GM19351 (cell line): Measurements from ENCODE around the gene RFX3.

ENCODE experiments used
- ATAC-seq: cut with Tn5 transposase; IDR thresholded peaks from one replicate; pipeline ENCODE4 v1.9.1; 2021; ENCODE audit warnings: mild to moderate bottlenecking, moderate library complexity; ENCODE audit not compliant: unreplicated experiment

Gene RFX3

DNA sequence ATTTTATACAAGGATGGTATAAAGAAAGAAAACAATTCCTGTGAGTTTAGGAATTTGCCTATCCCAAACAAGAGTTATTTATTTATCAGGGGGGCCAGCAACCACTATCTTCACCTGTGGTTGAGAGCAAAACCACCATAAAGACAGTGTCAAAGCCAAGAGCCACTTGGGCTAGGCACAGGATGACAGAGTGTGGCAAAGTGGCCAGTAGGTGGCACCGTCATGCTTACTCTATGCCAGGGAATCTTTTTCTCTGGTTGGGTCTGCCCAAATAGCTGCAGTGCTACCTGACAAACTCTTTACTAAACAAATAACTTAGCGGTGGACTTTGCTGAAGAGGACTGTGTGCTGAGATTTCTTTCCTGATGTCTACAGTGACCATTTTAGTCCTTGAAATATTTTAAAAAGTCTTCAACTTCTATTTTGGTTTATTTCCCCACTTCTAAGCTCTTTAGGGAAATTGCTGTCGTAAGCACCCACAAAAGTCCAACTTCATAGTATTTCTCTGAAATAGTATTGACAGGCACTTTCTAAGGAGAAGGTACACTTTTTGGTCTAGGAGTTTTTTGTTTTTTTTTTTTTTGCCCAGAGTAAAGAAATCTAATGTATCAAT lies 285.0 kb downstream of the RFX3 start:
- peak; percentile 90 for ATAC-seq

DNA sequence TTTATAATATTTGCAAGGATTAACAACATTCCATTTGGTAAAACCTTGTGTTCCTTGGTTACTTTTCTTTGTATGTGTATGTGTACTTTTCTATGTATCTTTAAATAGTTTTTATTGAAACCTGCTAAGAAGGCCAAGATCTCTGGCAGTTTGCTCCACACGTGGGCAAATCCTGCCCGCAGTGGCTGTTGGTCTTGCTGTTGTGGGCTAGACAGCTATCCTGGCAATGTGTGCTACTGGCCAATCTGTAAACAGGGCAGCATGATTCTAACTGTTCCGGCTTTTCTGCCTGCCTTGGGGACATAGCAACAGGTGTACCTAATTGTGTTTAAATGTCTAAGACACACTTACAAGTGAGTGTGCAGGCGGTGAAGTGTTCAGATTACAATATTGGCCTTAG lies 286.6 kb downstream of the RFX3 start:
- no peak for ATAC-seq

DNA sequence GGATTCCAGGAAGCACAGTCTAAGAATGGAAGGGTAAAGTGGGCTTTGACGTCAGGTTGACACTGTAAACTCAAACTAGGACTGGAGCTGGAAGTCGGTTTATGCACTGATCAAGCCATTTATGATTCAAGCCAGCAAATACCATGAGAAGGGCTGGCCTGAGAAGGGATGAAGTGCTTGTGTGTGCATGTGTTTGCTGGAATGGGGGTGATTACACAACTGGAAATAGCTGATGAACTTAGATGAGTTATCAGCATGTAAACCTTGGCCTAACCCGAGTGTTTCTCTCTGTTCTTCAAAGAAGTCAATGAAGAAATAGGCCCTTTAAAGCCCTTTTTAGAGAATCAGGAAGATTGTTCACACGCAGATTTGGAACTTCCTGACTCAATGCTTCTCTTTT lies 287.6 kb downstream of the RFX3 start:
- no peak for ATAC-seq

DNA sequence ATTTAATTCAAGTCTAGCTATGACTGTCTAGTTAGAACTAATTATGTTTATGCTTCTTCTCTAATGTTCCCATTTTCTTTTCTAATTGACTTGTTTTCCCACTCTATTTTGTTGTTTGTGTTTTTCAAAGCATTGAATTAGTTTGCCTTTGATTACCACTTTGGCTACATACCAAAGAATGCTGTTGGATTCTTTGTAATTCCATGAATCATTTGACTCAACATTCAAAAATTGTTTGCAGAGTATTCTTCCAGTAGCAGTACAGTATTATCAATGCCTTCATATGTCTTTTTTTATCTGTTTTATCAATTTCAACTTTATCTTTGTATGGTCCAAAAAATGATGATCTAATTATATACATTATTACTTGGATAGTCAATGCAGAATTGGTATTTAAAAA lies 288.7 kb downstream of the RFX3 start:
- no peak for ATAC-seq

DNA sequence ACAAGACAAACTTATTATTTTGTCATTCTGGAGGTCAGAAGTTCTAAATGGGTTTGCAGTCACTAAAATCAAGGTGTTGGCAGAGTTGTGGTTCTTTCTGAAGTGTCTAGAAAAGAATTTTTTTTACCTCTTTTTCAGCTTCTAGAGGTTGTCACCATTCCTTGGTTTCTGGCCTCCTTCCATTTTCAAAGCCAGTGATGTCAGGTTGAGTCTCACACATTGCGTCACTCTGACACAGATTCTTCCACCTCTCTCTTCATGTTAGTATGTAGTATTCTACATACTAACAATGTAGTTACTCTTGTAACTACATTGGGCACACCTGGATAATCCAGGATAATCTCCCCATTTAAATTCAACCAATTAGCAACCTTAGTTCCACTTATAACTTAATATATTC lies 290.3 kb downstream of the RFX3 start:
- no peak for ATAC-seq

DNA sequence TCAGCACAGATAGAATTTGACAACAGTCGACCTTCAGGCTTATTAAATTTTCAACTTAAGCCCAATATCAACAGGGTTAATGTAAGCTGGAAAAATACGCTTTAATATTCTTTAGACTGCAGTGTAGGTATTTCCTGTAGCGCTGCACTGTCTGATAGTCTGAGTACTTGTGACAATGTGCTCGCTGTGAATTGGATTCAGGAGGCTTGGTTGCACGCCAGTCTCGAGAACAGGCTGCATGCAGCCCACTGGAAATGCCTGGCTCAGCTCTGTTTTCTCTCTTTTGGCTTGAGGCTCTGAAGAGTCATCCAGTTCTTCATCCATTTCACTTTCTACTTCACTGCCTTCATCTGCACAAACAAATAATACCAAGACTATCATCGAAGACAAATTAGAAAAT lies 300.9 kb downstream of the RFX3 start:
- ATAC-seq, result no peak

DNA sequence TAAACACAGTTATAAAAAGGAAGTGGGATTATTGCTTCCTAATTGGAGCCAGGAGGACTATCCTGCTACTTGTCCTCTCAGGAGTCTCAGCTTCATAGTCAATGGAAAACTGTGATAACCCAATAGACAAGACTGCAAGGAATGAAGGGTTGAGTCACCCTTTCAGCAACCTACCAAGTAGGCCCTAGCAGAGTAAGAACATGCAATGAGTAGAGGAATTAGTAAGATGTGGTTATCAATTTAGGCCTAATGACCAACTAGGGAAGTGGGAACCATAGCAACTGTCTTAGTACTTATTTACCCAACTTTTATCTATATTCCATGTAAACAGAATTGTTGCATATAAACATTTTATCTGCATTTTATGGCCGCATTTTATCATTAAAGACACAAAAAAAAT lies 310.1 kb downstream of the RFX3 start:
- no peak for ATAC-seq

DNA sequence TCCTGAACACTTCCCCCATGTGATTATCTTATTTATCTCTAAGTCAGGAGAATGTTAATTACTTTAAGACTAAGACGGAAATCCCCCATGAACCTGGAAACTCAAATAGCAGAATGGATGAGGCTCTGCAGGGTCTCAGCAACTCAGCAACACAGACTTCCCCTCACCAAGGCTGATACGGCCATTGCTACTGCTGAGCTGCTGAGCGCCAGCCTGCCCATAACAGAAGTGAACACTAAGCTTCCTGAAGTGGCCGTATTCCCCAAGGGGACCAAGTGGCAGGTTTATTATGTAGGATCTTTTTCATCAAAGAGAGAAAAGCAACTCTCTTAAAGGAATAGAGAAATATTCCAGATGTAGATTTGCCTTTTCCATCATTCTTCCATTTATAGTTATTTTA lies 311.1 kb downstream of the RFX3 start:
- ATAC-seq, result no peak

DNA sequence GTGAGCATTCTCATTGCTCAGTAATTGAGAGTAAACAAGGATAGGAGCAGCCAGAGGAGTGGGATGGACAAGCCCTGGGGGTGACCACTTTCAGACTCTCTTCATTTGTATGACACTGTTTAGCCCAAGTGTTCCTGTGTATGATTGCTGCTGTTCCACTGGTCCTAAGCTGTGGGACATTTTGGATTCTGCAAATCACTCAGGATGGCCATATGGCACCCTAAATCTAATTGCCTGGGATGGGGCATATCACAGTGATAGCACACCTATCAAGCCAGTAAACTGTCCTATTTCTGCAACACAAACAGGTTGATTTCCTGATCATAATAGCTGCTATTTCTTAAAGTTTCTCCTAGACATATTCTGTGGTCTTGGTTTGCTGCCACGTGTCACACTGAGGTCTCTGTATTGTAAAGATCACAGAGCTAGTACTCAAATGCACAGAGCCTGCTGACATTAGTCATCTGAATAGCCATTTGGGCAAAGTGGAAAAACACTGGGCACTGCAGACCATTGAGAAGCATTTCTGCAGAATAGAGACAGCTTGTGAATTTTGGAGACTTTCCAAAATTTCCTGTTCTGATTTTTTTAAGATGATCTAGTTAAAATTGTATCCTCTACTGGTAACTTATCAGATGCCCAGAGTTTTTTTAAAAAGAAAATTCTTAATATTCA lies 320.2 kb downstream of the RFX3 start:
- no peak for ATAC-seq

DNA sequence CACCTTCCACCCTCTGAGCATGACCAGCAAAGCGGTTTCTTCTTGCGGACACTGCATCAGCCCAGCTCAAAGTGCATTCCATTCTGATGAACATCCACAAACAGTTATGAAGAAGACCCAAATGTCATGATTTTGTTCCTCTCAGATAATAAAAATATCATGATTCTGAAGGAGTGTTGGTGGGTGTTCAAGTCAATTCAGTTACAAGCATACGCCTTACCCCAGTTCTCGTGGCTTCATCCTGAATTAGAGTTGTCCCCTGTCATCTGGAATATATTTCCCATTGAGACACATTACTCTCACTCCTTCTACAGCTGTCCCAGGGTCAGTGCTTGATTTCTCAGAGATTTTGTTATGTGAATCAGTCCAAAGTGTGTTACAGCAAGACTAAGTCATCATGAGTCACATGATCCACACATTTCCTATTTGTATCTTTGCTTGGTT lies 325.4 kb downstream of the RFX3 start:
- no peak for ATAC-seq

DNA sequence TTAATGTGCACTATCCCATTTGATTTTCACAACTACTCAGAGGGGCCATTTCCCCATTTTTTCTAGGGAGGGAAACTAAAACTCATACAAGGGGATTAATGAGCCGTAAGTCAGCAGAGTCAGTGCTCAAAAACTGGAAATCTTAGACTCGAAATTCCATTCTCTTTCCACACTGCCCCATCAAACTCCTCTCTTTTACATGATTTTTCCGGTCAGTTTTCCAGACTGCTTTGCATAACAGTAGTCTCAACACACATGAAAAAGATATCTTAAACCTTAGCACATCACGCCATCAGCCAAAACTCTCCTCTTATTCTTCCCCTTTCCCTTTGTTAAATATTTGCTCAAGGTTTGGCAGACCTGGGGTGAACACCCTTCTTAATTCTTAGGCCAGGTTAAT lies 332.0 kb downstream of the RFX3 start:
- no peak for ATAC-seq

DNA sequence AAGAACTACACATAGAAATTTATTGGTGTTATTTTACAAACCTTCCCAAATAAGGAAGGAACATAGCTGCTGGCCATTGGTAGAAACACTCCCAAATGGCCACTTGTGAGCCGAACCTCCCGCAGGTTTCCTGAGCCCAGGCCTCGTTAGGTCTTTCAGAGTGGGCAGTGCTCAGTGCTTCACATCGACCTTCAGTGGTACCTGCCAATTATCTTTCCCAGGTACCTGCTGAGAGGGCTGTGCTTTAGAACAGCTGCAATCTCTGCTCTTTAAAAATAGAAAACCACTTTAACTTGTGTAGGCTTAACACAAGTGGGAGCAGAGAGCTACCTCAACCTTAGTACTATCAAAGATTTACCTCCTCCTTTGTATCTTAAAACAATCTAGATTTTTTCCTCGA lies 334.1 kb downstream of the RFX3 start:
- ATAC-seq, result no peak

DNA sequence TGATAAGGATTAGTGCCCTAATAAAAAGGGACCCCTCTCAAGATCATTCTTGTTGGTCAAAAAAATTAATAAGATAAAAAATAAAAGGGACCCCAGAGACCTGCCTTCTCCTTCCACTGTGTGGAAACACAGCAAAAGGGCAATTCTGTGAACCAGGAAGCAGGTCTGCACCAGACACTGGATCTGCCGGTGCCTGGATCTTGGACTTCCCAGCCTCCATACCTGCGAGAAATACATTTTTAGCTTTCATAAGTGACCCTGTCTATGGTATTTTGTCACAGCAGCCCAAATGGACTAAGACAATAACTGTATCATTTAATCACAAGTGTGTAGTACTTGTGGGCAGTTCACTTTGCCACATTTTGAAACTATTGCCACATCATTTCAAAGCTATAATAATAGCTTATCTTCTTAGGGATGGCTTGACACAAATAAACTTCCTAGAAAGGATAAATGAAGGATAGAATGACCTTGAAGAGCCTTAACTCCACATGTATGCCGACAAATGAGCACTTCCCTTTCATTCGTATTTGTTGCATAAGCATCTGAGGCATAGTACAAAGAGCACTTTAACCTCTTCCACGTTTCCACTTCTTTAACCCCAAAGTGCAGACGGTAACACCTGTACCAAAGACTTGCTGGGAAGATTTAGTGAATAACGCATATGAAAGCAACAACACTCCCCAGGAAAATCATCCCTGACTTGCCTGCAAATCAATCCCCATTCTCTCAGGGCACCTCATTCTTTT lies 336.5 kb downstream of the RFX3 start:
- no peak for ATAC-seq

DNA sequence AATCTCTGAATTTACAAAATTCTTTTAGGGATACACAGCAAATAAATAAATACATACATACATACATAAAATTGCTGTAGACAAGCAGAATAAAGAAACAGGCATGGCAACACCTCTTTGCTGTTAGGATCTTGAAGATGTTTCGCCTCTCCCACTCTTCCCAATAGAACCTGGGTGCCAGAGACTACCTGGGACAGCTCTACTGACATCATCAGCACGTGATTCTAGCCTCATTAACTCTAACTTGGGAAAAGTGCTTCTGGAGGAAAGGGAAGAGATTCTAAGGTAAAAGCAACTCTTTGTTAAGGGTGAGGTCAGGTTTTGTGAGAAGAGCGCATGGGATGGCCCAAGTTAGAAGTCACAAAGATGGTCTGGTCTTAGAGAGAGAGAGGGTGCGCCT lies 339.1 kb downstream of the RFX3 start:
- no peak for ATAC-seq

DNA sequence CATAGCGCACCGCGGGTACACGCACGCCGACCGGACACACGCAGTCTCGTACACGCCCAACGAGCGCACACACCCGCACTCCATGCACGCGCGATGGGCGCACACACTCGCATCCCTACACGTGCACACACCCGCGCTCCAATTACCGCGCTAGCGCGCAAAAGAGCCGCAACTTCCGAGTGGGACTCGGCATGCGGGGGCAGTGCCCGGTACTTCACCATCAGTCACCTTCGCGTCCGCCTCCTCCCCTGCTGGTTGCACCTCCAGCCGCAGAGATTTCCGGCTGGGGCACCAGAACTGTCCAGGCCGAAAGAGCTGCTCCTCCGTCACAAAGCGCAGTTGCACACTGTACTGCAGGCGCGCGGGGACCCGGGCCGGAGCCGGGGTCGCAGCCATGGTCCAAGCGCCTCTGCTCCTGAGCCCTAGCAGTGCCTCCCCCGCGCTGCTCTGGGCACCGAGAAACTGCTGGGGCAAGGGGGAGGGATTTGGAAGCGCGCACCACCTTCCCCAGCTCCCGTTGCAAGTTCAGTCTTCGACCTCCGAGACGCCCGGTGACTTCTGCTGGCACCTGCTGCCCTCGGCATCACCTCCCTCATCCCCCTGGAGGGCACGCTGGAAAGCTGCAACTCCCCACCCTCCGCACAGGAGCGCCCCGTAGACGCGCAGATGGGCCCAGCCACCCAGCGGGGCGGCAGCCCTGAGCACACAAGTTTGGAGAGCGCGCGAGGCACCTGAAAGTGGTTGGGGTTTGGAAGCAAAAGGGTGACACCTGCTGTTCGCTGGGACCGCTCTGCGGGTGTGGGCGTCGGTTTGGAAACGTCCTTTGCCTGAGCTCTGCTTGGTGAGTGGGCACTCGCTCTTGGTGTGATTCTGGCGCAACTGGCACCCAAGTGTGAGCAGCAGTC lies 344.5 kb downstream of the RFX3 start:
- peak; percentile 67 for ATAC-seq

DNA sequence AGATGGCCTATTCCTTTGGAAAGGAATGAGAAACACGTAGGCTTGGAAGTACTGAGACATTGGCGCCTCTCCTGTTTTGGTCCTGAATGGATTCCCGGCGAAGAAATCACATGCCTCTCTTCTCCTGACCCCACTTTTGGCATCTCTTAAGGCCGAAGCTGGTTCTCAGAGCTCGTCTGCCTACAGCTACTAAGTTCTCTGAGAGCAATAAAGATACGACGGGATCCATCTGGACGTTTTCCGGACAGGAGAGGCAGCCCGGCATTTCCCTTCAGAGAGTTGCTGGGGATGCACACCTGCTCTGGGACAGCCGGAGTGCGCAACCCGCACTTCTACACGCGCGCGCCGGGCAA lies 345.1 kb downstream of the RFX3 start:
- ATAC-seq, result no peak

DNA sequence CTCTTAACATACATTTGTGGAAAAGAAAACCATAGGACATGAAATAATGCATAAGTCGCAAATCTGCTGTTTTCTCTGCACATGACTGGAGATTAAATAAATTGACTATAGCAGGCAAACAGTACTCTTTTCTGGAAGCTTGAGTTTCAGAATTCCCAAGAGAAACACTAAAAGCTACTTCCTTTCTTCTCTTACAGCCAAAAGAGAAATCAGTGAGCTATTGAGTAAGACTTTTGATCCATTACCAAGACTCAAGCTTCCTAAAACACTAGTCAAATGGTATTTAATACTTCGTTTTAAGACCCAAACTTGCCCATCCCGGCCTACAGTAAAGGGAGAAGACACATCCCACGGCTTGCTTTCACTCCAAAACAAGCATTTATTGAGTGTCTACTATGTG lies 346.1 kb downstream of the RFX3 start:
- ATAC-seq, result no peak

DNA sequence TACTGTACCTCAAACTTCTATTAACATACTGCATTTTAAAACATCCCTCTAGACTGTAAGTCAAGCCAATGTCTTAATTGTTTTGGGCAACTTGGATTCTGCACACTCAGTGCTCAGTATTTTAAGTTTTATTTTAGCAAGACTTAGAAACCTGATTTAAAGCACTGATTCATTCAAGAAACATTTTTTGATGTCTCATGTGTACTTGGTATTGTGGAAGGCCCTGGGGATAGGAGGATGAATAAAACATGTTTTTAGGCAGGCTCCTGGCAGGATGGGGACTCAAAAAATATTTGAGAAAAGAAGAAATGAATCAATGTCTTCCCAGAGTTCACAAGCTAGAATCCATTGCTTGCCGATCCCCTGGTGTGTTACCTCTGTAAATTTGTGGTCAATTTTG lies 347.9 kb downstream of the RFX3 start:
- ATAC-seq, result no peak

DNA sequence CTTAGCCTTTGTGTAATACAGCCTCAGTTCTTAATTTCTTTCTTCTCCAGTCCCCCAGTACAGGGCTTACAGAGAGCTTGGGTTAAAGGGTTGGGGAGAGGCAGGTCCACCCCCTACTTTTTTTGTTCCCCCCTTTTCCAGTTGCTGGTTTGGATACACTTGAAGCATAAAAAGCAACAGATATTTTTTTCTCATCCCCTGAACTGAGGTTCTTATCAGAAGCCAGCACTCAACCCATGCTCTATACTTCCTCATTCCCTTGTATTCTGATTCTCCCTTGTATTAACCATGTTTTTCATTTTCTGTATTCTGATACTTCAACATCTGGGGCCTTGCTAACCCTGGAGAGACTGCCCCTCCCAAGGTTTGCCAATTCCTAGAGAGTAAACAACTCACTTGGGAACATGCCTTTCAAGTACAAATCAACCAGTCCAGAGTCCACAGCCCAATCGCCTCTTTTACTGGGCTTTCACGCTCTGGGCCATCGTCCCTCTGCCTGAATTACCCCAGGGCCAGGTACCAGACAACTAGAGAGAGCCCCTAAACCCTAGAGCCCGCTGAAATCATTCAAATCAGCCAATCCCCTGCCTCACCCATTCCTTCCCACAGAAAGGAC lies 348.5 kb downstream of the RFX3 start:
- no peak for ATAC-seq

DNA sequence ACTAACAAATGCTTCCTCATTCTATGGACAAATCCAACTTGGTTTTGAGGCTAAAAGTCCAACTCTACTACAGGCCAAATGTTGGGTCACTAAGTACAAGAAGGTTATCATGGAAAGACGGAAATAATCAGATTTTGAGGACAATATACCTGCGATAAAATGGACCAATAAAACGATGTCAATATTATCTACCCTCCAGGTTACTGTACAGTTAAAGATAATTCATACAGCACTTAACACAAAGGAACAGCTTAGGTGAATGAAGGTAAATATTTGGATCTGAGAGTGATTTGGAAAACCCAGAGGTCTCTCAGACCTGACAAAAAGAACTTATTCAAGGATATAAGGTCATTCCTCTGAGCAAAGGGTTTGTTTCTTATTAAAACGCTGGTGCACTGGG lies 352.4 kb downstream of the RFX3 start:
- no peak for ATAC-seq

DNA sequence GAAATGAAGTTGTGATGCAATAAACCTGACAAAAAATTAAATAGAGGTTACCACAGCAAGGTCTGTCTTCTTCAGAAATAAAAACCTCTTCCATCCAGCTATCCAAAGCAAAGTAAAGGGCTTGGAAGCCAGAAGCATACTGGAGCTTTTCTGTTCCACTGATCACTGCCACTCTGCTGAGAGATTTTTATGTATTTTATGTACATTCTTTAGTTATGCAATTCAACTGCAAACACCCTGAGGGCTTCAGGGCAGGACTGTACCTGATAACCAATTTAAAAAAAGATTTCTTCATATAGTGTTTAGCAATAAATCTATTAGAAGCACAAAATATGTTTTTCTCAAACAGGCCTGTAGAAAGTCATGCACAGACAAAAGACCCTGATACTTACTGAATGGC lies 355.0 kb downstream of the RFX3 start:
- ATAC-seq, result no peak
